ENCODE data around the gene NDUFB10.

Gene NDUFB10

DNA sequence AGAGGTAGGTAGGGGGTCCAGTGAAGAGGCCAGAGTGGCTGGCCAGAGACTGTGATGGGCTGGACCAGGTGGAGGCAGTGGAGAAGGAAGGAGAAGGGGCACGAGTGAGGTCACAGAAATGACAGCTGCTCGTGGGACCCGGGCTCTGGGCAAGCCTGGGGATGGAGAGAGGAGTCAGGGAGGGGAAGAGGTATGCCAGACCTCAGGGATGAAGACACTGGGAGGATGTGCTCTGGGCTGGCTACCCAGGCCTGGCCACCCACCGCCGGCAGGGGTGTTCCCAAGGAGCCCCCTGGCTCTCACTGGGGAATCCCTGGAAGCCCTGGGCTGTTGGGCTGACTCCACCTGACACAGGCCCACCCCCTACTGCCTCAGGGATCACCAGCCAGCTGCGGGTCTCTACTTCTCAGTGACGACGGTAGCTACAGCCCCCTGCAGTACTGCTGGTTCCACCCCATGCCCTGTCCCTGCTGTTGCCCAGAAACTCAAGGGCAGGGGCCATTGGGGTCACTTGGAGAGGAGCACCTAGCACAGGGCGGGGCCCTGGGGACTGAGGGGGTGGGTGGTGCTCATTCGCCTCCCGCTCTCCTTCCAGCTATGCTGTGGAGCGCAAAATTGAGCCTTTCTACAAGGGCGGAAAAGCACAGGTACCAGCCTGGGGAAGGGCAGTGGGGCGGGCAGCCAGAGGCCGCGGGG, 14.3 kb downstream of the NDUFB10 start:
- DNase-seq: no peak

- no peak for DNase-seq
Observed at GRCh38 chr16:1974157-1975070, 15.1 kb downstream of the NDUFB10 start.

DNA sequence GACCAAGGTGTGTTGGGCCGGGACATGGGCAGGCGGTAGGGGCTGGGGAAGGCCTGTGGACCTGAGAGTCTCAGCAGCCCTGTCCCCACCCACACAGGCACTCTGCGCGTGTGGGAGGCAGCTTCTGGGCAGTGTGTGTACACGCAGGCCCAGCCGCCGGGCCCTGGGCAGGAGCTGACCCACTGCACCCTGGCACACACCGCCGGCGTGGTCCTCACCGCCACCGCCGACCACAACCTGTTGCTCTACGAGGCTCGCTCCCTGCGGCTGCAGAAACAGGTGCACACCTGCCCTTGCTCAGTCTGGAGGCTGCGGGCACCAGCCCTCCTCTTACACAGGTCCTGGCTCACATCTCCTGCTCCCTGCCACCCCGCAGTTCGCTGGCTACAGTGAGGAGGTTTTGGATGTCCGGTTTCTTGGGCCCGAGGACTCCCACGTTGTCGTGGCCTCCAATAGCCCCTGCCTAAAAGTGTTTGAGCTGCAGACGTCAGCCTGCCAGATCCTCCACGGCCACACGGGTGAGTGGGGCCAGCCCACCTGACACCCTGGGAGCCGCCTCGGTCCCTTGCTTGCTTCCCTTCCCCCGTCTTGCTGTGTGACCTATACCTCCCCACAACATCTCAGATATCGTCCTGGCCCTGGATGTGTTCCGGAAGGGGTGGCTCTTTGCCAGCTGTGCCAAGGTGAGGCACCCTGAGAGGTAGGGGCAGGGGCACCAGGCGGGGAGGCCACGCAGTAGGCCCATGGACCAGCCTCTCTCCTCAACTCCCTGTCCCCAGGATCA, 16.3 kb downstream of the NDUFB10 start:
- no peak for DNase-seq

GRCh38 chr16:1976216-1976520, 16.8 kb downstream of the NDUFB10 start:
- no peak for DNase-seq

GRCh38 chr16:1976951-1977874, 17.9 kb downstream of the NDUFB10 start:
- no peak for DNase-seq

GRCh38 chr16:1977875-1978268, 18.5 kb downstream of the NDUFB10 start:
- no peak for DNase-seq

- DNase-seq: no peak
Observed at GRCh38 chr16:1978476-1979120, 19.3 kb downstream of the NDUFB10 start.

- no peak for DNase-seq
Observed at GRCh38 chr16:1979271-1980029, 20.1 kb downstream of the NDUFB10 start.

DNA sequence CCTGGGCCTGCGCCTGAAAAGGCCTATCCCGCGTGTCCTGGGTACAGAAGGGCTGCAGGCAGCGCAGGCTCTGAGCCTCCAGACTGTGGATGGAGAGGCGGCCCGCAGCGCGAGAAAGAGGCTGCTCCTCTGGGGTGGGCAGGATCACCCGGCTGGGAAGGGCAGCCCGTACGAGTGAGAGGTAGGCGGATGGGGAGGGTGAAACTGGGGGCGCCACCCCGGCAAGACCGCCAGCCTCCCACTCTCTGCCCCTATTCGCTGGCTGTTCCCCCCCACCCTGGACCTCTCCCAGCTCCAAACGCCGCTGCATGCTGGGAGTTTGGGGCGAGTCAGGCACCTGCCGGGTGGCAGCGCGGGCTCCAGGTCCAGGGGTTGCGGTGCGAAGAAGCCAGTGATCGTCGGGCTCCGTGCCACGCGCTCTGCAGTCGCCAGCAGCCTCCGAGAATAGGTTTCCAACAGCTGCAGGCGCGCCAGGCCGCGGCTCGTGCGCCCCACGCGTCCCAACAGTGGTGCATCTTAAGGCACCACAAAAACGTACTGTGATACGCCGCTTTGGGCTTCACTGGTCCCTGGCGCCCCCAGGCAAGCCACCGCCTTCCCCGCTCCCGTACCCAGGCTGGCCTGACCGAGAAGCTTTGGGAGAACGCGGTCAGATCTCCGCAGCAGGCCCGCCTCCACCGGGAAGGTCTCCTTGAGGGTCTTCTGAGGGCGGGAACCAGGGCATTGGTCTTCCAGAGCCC, 20.9 kb downstream of the NDUFB10 start:
- DNase-seq: no peak

DNA sequence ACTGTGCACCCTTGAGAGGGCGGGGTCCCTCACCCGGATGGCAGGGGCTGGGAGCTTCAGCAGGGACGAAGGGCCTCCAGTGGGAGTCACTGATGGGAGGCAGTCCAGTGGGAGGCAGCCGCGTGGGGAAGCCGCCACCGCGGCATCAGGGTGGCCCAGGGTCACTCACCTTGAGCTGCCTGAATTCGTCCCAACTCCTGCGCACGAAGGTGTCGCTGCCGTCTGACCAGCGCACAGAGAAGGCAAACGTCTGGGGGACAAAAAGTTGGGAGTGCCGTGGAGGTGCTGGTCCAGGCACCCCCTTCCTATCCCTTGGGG, 21.4 kb downstream of the NDUFB10 start:
- no peak for DNase-seq

- no peak for DNase-seq
Observed at GRCh38 chr16:1981398-1981836, 22.1 kb downstream of the NDUFB10 start, which contains the start of gene NOXO1. TSS of gene NOXO1 (minus strand) at chr16:1981469. CDS start at chr16:1981179, 290 bp downstream.

GRCh38 chr16:1982013-1982433, 22.7 kb downstream of the NDUFB10 start:
- no peak for DNase-seq

GRCh38 chr16:1982991-1983543, 23.7 kb downstream of the NDUFB10 start:
- DNase-seq: no peak

GRCh38 chr16:1983544-1984346, 24.4 kb downstream of the NDUFB10 start, which contains the start of gene GFER:
TSS of gene GFER (plus strand) at chr16:1984193. CDS start at chr16:1984219, 26 bp downstream.
- peak; percentile 77 for DNase-seq

GRCh38 chr16:1984347-1985225, 25.2 kb downstream of the NDUFB10 start:
- no peak for DNase-seq

DNA sequence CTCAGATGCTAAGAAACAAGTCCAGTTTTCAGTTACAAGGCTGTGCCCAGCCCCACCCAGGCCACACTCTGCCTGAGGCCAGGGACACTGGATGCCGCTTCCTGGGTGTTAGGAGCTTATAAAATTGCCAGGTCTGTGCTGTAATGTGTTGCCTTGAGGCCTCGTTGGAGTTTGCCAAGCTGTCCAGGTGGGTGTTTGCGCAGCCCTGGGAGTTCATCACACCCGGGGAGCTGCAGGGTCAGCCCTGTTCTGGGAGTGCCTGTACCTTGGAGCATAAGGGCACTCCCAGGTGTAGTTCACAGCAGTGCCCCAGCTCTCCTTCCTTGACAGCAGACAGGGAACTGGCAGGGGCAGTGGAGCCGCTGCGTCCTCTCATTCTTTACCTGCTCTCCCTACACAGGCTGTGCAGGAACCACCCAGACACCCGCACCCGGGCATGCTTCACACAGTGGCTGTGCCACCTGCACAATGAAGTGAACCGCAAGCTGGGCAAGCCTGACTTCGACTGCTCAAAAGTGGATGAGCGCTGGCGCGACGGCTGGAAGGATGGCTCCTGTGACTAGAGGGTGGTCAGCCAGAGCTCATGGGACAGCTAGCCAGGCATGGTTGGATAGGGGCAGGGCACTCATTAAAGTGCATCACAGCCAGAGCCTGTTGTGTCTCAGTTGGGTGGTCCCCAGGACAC, 26.3 kb downstream of the NDUFB10 start:
- DNase-seq: no peak

- no peak for DNase-seq
Observed at GRCh38 chr16:1987198-1987597, 27.9 kb downstream of the NDUFB10 start.
